Upper lobe of left lung (tissue), 4 donors: Measurements from ENCODE around the gene VAV2.

Experiments used
- EP300 ChIP-seq, 4 donors: sonication (generic); formaldehyde crosslinking; IDR thresholded peaks; one replicate each; pipeline ENCODE4 v1.5.1; 2017; ENCODE audit warnings: antibody characterized with exemption in 4 of 4, control low read depth in 2 of 4
- POLR2A ChIP-seq, 4 donors: fragments of 450-650 bp; IDR thresholded peaks; one replicate each; pipeline ENCODE4 v1.5.1; 2016 to 2017; ENCODE audit warnings: antibody characterized with exemption in 4 of 4, mild to moderate bottlenecking in 2 of 4
- POLR2AphosphoS5 ChIP-seq, 2 donors: sonication (generic); formaldehyde crosslinking; IDR thresholded peaks; one replicate each; pipeline ENCODE4 v1.5.1; 2017; ENCODE audit warnings: antibody characterized with exemption in 2 of 2
- TF ChIP-seq, protein P1 (sequence below), 6 experiments: fragments of 450-650 bp in 4 of 6; fragments of 200-600 bp in 2 of 6; sonication (generic) in 2 of 6; IDR thresholded peaks; one replicate each; pipeline ENCODE4 v1.5.1; 2016 to 2019; ENCODE audit warnings: antibody characterized with exemption in 6 of 6

DNA sequence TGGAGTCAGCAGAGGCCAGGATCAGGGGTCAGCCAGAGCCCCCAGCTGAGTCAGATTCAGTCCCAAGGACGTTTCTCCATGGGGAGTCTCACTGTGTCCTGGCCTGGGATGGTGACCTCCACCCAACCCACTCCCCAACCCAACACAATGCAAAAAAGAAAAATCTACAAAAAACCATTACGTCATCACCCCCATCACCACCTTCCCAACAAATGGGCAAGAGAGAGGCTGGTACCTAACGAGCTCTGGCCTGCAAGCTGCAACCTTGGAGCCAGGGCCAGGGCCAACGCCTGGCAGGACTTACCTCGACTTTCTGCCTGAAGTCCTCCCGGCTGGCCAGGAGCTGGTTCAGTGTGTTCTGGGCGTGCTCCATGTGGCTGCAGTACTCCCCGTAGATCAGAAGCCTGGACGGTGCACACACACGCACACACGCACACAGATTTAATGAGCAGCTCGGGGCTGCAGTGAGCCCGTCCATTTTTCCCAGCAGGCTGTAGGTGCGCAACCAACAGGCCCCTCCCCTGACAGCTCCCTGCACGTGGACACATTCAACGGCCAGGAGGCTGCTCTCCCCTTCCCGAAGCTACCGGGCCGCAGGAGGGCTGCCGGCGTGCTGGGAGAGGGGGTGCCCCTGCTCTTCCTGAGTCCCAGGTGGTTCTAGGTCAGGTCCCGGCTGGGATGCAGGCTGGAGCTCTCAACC lies 194.6 kb downstream of the VAV2 start:
- no peak for TF ChIP-seq POLR2AphosphoS5 (IDR thresholded peaks at IDR 0.05)
- TF ChIP-seq, protein P1, sequence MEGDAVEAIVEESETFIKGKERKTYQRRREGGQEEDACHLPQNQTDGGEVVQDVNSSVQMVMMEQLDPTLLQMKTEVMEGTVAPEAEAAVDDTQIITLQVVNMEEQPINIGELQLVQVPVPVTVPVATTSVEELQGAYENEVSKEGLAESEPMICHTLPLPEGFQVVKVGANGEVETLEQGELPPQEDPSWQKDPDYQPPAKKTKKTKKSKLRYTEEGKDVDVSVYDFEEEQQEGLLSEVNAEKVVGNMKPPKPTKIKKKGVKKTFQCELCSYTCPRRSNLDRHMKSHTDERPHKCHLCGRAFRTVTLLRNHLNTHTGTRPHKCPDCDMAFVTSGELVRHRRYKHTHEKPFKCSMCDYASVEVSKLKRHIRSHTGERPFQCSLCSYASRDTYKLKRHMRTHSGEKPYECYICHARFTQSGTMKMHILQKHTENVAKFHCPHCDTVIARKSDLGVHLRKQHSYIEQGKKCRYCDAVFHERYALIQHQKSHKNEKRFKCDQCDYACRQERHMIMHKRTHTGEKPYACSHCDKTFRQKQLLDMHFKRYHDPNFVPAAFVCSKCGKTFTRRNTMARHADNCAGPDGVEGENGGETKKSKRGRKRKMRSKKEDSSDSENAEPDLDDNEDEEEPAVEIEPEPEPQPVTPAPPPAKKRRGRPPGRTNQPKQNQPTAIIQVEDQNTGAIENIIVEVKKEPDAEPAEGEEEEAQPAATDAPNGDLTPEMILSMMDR (IDR thresholded peaks at IDR 0.05) = no peak
- TF ChIP-seq POLR2A (IDR thresholded peaks at IDR 0.05) = no peak
- TF ChIP-seq EP300 (IDR thresholded peaks at IDR 0.05) = no peak
